Measurements from ENCODE around the gene COBLL1. TPM values are rescaled to one million over a fixed set of nuclear protein-coding genes. Genes with fewer than 3 reads are reported as not detected.
"Not testable (repeated sequence)": the region's sequence is repeated elsewhere in the genome, so short reads cannot be mapped to it uniquely, and the experiment has no call there.

The COBLL1 gene
- total and polyA plus RNA-seq, 2 experiments from 2014 or later: 87.3 to 146 TPM

GRCh38 chr2:164860694-164861042 is 19.0 kb upstream of the COBLL1 start:
- Histone ChIP-seq H3K9me2 (replicated peaks; ENCODE audit: insufficient read depth) (no peaks in the 10 kb centered on the region), H3K4me2 (no peak overlapping the region), H3K27me3 (no peaks in the 10 kb centered on the region), H3K4me3 (no peak overlapping the region), H3K9me3 (ENCODE audit: low read depth) (no peaks in the 10 kb centered on the region), H3K27ac (no peak overlapping the region), H3K36me3 (replicated peaks; ENCODE audit: insufficient read depth, low read depth) (no peaks in the 10 kb centered on the region), H3K79me2 (no peaks in the 10 kb centered on the region), H3K4me1 (ENCODE audit: insufficient read depth) (no peaks in the 10 kb centered on the region), H2AFZ (no peak overlapping the region), H4K20me1 (ENCODE audit: insufficient read depth, poor library complexity, severe bottlenecking) (no peaks in the 10 kb centered on the region)
- TF ChIP-seq CTCF (IDR thresholded peaks at IDR 0.05; ENCODE audit: poor library complexity) (no peak), EZH2 (IDR thresholded peaks at IDR 0.05; ENCODE audit: borderline replicate concordance) (no peak), EZH2phosphoT487 (IDR thresholded peaks at IDR 0.05; ENCODE audit: low read depth, severe bottlenecking, unreplicated experiment) (no peak)
- DNase-seq (ENCODE audit: low spot score): no peak

GRCh38 chr2:164859906-164860693 is 18.5 kb upstream of the COBLL1 start:
- not testable (repeated sequence) for H3K36me3 ChIP-seq (replicated peaks; ENCODE audit: insufficient read depth, low read depth); H3K27me3 ChIP-seq; DNase-seq (ENCODE audit: low spot score); H3K4me3 ChIP-seq; H3K9me3 ChIP-seq (ENCODE audit: low read depth); H3K4me2 ChIP-seq; H2AFZ ChIP-seq; H4K20me1 ChIP-seq (ENCODE audit: insufficient read depth, poor library complexity, severe bottlenecking); H3K4me1 ChIP-seq (ENCODE audit: insufficient read depth); H3K79me2 ChIP-seq; H3K9me2 ChIP-seq (replicated peaks; ENCODE audit: insufficient read depth); H3K27ac ChIP-seq
- 98% methylated on average over 4 of the region's 4 CpGs for WGBS (ENCODE audit: low lambda C conversion rate, missing lambda C conversion rate)

GRCh38 chr2:164859251-164859818 is 17.7 kb upstream of the COBLL1 start:
- no peak for DNase-seq (ENCODE audit: low spot score)
- Histone ChIP-seq H3K79me2 (no peaks in the 10 kb centered on the region), H4K20me1 (ENCODE audit: insufficient read depth, poor library complexity, severe bottlenecking) (no peaks in the 10 kb centered on the region), H2AFZ (no peak overlapping the region), H3K36me3 (replicated peaks; ENCODE audit: insufficient read depth, low read depth) (no peaks in the 10 kb centered on the region), H3K4me1 (ENCODE audit: insufficient read depth) (no peaks in the 10 kb centered on the region), H3K27me3 (no peaks in the 10 kb centered on the region), H3K4me2 (no peak overlapping the region), H3K4me3 (no peak overlapping the region), H3K9me3 (ENCODE audit: low read depth) (no peaks in the 10 kb centered on the region), H3K9me2 (replicated peaks; ENCODE audit: insufficient read depth) (no peaks in the 10 kb centered on the region), H3K27ac (no peak overlapping the region)
- TF ChIP-seq EZH2phosphoT487 (IDR thresholded peaks at IDR 0.05; ENCODE audit: low read depth, severe bottlenecking, unreplicated experiment) (no peak), EZH2 (IDR thresholded peaks at IDR 0.05; ENCODE audit: borderline replicate concordance) (no peak)
- 60% methylated on average over 2 of the region's 2 CpGs for WGBS (ENCODE audit: low lambda C conversion rate, missing lambda C conversion rate)

- Histone ChIP-seq H3K9me2 (replicated peaks; ENCODE audit: insufficient read depth) (no peaks in the 10 kb centered on the region), H2AFZ (no peak overlapping the region), H3K4me1 (ENCODE audit: insufficient read depth) (peaks cover 23% of the 10 kb centered on the region), H3K27ac (no peak overlapping the region), H3K79me2 (no peaks in the 10 kb centered on the region), H4K20me1 (ENCODE audit: insufficient read depth, poor library complexity, severe bottlenecking) (no peaks in the 10 kb centered on the region), H3K4me2 (no peak overlapping the region), H3K9me3 (ENCODE audit: low read depth) (no peaks in the 10 kb centered on the region), H3K27me3 (no peaks in the 10 kb centered on the region), H3K4me3 (no peak overlapping the region), H3K36me3 (replicated peaks; ENCODE audit: insufficient read depth, low read depth) (no peaks in the 10 kb centered on the region)
- TF ChIP-seq EZH2phosphoT487 (IDR thresholded peaks at IDR 0.05; ENCODE audit: low read depth, severe bottlenecking, unreplicated experiment): no peak
- TF ChIP-seq CTCF (IDR thresholded peaks at IDR 0.05; ENCODE audit: poor library complexity): no peak
- no peak for TF ChIP-seq EZH2 (IDR thresholded peaks at IDR 0.05; ENCODE audit: borderline replicate concordance)
- DNase-seq (ENCODE audit: low spot score): no peak
- 96% methylated on average over 4 of the region's 4 CpGs for WGBS (ENCODE audit: low lambda C conversion rate, missing lambda C conversion rate)
These were observed 10.5 kb upstream of the COBLL1 start for GRCh38 chr2:164852086-164852485.

All from hepatocyte (in vitro differentiated cells).